Measurements from ENCODE around the gene TECTB. TPM values are rescaled to one million over a fixed set of nuclear protein-coding genes. Genes with fewer than 3 reads are reported as not detected.

TECTB gene
- total RNA-seq, 1 experiment from 2014 or later, result not detected

DNA sequence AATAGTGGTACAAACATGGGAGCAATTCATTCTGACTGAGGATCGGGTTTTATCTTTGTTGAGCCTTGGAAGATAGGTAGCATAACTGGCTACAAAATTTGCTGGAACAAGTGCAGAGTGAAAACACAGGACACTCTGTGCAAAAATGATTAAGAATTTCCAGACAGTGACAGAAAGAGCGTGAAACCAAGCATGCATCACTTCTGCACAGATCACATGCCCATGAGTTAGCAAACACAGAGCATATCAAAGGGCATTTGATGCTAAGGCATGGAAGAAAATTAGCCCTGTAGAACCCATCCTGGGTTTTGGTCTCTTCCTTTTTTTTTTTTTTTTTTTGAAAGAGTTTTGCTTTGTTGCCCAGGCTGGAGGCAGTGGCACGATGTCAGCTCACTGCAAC lies 28.3 kb downstream of the TECTB start:
- H3K36me3 Mint-ChIP-seq (ENCODE audit: insufficient read depth, unreplicated experiment), result no peaks in the 10 kb centered on the region
- intact Hi-C loops (cut with micrococcal nuclease), result loop anchor here (10.0 kb wide), 3 partner anchors 447 to 1237 kb away; partner anchors contain the start of gene ADRA2A
- no peak for DNase-seq (ENCODE audit: unreplicated experiment)
- BruUV-seq (replicated peaks), result no TSS peak
- no peak overlapping the region for H3K27ac Mint-ChIP-seq (ENCODE audit: low read depth, unreplicated experiment)
- peaks cover 7% of the 10 kb centered on the region for H3K4me1 Mint-ChIP-seq (ENCODE audit: insufficient read depth, unreplicated experiment)
- ChIA-PET POLR2A (no interaction called here), CTCF (interaction anchor here (0.6 to 7.3 kb wide), 6 partner anchors 15 to 1005 kb away, joined by 3 to 65 read pairs (median 4); partner anchors contain the start of gene GPAM)
- no peaks in the 10 kb centered on the region for H3K9me3 Mint-ChIP-seq (ENCODE audit: unreplicated experiment)
- TF ChIP-seq, protein P1, sequence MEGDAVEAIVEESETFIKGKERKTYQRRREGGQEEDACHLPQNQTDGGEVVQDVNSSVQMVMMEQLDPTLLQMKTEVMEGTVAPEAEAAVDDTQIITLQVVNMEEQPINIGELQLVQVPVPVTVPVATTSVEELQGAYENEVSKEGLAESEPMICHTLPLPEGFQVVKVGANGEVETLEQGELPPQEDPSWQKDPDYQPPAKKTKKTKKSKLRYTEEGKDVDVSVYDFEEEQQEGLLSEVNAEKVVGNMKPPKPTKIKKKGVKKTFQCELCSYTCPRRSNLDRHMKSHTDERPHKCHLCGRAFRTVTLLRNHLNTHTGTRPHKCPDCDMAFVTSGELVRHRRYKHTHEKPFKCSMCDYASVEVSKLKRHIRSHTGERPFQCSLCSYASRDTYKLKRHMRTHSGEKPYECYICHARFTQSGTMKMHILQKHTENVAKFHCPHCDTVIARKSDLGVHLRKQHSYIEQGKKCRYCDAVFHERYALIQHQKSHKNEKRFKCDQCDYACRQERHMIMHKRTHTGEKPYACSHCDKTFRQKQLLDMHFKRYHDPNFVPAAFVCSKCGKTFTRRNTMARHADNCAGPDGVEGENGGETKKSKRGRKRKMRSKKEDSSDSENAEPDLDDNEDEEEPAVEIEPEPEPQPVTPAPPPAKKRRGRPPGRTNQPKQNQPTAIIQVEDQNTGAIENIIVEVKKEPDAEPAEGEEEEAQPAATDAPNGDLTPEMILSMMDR (IDR thresholded peaks at IDR 0.05; ENCODE audit: unreplicated experiment), result no peak
- H3K27me3 Mint-ChIP-seq (ENCODE audit: insufficient read depth, unreplicated experiment), result no peaks in the 10 kb centered on the region
- H3K4me3 Mint-ChIP-seq (ENCODE audit: unreplicated experiment), result no peak overlapping the region

DNA sequence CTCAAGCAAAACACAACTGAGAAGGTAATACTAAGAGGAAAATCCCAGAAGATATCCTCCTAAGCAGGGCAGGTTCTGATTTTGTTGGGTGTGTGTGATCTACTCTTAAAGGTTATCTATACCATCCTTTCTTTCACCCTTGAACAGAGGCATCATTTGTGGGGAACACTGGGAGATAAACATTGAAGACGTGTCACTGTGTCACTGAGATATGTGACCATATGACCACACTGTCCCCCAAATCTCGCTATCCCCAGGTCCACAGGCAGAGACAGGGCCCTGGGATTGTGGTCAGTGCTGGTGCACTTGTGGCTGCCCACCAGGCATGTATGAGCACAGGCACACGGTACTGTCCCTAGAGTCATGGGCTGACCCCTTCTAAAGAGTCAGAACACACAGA lies 30.0 kb downstream of the TECTB start:
- Mint-ChIP-seq H3K4me1 (ENCODE audit: insufficient read depth, unreplicated experiment) (no peaks in the 10 kb centered on the region), H3K9me3 (ENCODE audit: unreplicated experiment) (no peaks in the 10 kb centered on the region), H3K4me3 (ENCODE audit: unreplicated experiment) (no peak overlapping the region), H3K27ac (ENCODE audit: low read depth, unreplicated experiment) (no peak overlapping the region), H3K36me3 (ENCODE audit: insufficient read depth, unreplicated experiment) (no peaks in the 10 kb centered on the region), H3K27me3 (ENCODE audit: insufficient read depth, unreplicated experiment) (no peaks in the 10 kb centered on the region)
- intact Hi-C loops (cut with micrococcal nuclease), result loop anchor here (10.0 kb wide), 3 partner anchors 448 to 1238 kb away; partner anchors contain the start of gene ADRA2A
- ChIA-PET POLR2A (no interaction called here), CTCF (interaction anchor here (0.5 to 3.7 kb wide), 7 partner anchors 118 to 1563 kb away, joined by 3 to 14 read pairs (median 6); no protein-coding TSS in a partner anchor)
- DNase-seq (ENCODE audit: unreplicated experiment), result no peak
- BruUV-seq (replicated peaks), result no TSS peak
- TF ChIP-seq, protein P1 (IDR thresholded peaks at IDR 0.05; ENCODE audit: unreplicated experiment), result no peak

DNA sequence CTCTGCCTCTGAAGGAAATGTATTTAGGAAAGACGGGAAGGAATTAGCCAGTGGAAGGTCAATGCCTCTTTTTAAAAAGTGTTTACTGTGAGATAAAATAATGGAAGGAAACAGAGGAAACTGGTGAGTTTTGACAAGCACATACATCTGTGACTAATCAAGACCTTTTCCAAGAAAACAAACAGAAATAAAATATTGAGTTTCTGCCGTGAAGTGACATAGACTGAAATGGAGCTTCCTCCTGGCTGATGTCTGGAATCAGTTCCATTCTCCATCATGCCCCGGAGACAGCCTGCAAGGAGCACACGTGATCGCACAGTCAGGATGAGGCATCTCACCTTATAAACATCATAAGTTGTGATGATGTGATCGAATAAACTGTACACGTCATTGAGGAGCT lies 30.7 kb downstream of the TECTB start:
- intact Hi-C loops (cut with micrococcal nuclease), result loop anchor here (2.0 to 10.0 kb wide), 6 partner anchors 121 to 1239 kb away; partner anchors contain the start of gene ADRA2A
- ChIA-PET POLR2A (interaction anchor here (0.7 to 0.9 kb wide), 2 partner anchors 130 to 1399 kb away, joined by 3 read pairs; partner anchors contain the start of gene GPAM), CTCF (interaction anchor here (0.6 to 3.9 kb wide), 26 partner anchors 9 to 1893 kb away, joined by 3 to 68 read pairs (median 4); partner anchors contain the start of gene ADRA2A)
- no peaks in the 10 kb centered on the region for H3K36me3 Mint-ChIP-seq (ENCODE audit: insufficient read depth, unreplicated experiment)
- H3K27me3 Mint-ChIP-seq (ENCODE audit: insufficient read depth, unreplicated experiment), result no peaks in the 10 kb centered on the region
- H3K27ac Mint-ChIP-seq (ENCODE audit: low read depth, unreplicated experiment), result no peak overlapping the region
- TF ChIP-seq, protein P1 (IDR thresholded peaks at IDR 0.05; ENCODE audit: unreplicated experiment), result no peak
- H3K4me1 Mint-ChIP-seq (ENCODE audit: insufficient read depth, unreplicated experiment), result no peaks in the 10 kb centered on the region
- H3K4me3 Mint-ChIP-seq (ENCODE audit: unreplicated experiment), result no peak overlapping the region
- BruUV-seq (replicated peaks), result no TSS peak
- H3K9me3 Mint-ChIP-seq (ENCODE audit: unreplicated experiment), result no peaks in the 10 kb centered on the region
- DNase-seq (ENCODE audit: unreplicated experiment), result no peak

DNA sequence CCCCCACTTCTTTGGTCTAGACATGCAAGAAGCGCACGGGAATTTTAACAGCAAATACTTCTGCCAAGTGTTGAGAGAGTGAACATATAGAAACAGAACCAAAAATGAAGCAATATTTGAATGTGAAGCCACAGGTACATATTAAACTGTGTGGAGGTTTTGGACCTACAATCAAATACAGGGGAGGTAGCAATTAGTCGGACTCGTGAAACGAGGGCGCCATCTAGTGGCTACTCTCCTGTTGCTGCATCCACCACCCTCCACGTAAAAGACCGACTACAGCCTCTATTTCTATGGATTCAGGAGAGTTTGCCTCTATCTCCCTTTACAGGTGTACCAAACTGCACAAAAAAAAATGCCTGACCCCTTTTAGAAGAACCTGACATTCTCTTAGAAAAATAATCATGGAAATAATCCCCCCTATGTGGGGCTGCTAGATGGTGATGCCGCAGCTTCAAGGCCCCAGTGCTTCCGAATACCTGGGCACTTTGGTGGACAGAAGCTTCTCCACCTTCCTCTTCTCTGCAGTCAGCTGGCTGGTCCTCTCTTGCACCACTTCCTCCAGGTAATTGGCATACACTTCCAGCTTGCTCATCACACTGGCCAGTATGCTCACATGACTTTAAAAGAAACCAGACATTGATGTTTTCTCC lies 31.7 kb downstream of the TECTB start:
- H3K27me3 Mint-ChIP-seq (ENCODE audit: insufficient read depth, unreplicated experiment), result no peaks in the 10 kb centered on the region
- ChIA-PET POLR2A (interaction anchor here (0.6 to 2.1 kb wide), 2 partner anchors 13 to 131 kb away, joined by 3 to 8 read pairs; partner anchors contain the start of gene GPAM), CTCF (interaction anchor here (0.5 to 3.9 kb wide), 48 partner anchors 9 to 1436 kb away, joined by 3 to 68 read pairs (median 4); partner anchors contain the start of genes ADRA2A and GPAM)
- no peaks in the 10 kb centered on the region for H3K36me3 Mint-ChIP-seq (ENCODE audit: insufficient read depth, unreplicated experiment)
- peak; percentile 83 for DNase-seq (ENCODE audit: unreplicated experiment)
- intact Hi-C loops (cut with micrococcal nuclease), result loop anchor here (1.0 to 10.0 kb wide), 7 partner anchors 120 to 1240 kb away; partner anchors contain the start of gene ADRA2A
- no peaks in the 10 kb centered on the region for H3K4me1 Mint-ChIP-seq (ENCODE audit: insufficient read depth, unreplicated experiment)
- no TSS peak for BruUV-seq (replicated peaks)
- no peak overlapping the region for H3K4me3 Mint-ChIP-seq (ENCODE audit: unreplicated experiment)
- H3K9me3 Mint-ChIP-seq (ENCODE audit: unreplicated experiment), result no peaks in the 10 kb centered on the region
- H3K27ac Mint-ChIP-seq (ENCODE audit: low read depth, unreplicated experiment), result no peak overlapping the region
- TF ChIP-seq, protein P1 (IDR thresholded peaks at IDR 0.05; ENCODE audit: unreplicated experiment), result peak; percentile 87
